ENCODE measurements around the gene FAM53B. TPM values are rescaled to one million over a fixed set of nuclear protein-coding genes. Genes with fewer than 3 reads are reported as not detected.
A peak's percentile ranks its signal among the peaks of the same experiment; 100 is the strongest.

Gene FAM53B
- total RNA-seq, 4 donors from 2014 or later: 60.8 to 84.8 (median 78.8) TPM

GRCh38 chr10:124678557-124679240 lies 65.5 kb downstream of the FAM53B start:
- TF ChIP-seq EP300 (IDR thresholded peaks at IDR 0.05) (no peak), POLR2A (IDR thresholded peaks at IDR 0.05) (no peak), CTCF (IDR thresholded peaks at IDR 0.05) (no peak)
- Histone ChIP-seq H3K4me1 (peaks cover 4 to 100% (median 82%) of the 10 kb centered on the region in 4 donors), H3K9me3 (no peaks in the 10 kb centered on the region), H3K27ac (peak overlapping the region; percentile 53 to 95 (median 88)), H3K27me3 (no peaks in the 10 kb centered on the region), H3K4me3 (no peak overlapping the region), H3K36me3 (peaks cover 0 to 20% (median 0%) of the 10 kb centered on the region in 3 donors)
- WGBS, 2 donors: 72 to 78% methylated on average over 12 of the region's 12 CpGs
- DNase-seq (ENCODE audit: low spot score in 2 of 2): no peak

- H3K27me3 ChIP-seq: no peaks in the 10 kb centered on the region
- no peak overlapping the region for H3K4me3 ChIP-seq
- H3K9me3 ChIP-seq: no peaks in the 10 kb centered on the region
- TF ChIP-seq CTCF (IDR thresholded peaks at IDR 0.05) (no peak), EP300 (IDR thresholded peaks at IDR 0.05) (peak in 1 of 2 donors; percentile 19)
- peaks cover 7 to 100% (median 84%) of the 10 kb centered on the region in 4 donors for H3K4me1 ChIP-seq
- peak overlapping the region; percentile 53 to 95 (median 88) for H3K27ac ChIP-seq
- DNase-seq (ENCODE audit: low spot score in 2 of 2): no peak
- WGBS, 2 donors: 31 to 41% methylated on average over 10 of the region's 10 CpGs
- peaks cover 0 to 20% (median 0%) of the 10 kb centered on the region in 3 donors for H3K36me3 ChIP-seq
Measured at GRCh38 chr10:124677749-124678556, 66.2 kb downstream of the FAM53B start.

- no peak overlapping the region for H3K4me3 ChIP-seq
- DNase-seq (ENCODE audit: low spot score in 2 of 2): no peak
- H3K4me1 ChIP-seq: peaks cover 7 to 100% (median 89%) of the 10 kb centered on the region in 4 donors
- no peaks in the 10 kb centered on the region for H3K9me3 ChIP-seq
- WGBS, 2 donors: 66% methylated on average over 10 of the region's 10 CpGs
- peak overlapping the region; percentile 53 to 95 (median 88) for H3K27ac ChIP-seq
- H3K27me3 ChIP-seq: no peaks in the 10 kb centered on the region
- peaks cover 0 to 20% (median 0%) of the 10 kb centered on the region in 3 donors for H3K36me3 ChIP-seq
- TF ChIP-seq POLR2A (IDR thresholded peaks at IDR 0.05) (no peak), EP300 (IDR thresholded peaks at IDR 0.05) (peak in 1 of 2 donors; percentile 15), CTCF (IDR thresholded peaks at IDR 0.05) (no peak)
Measured at GRCh38 chr10:124677293-124677699, 66.9 kb downstream of the FAM53B start.

GRCh38 chr10:124676416-124677062 lies 67.6 kb downstream of the FAM53B start:
- Histone ChIP-seq H3K27me3 (no peaks in the 10 kb centered on the region), H3K27ac (peak overlapping the region; percentile 53 to 95 (median 88)), H3K4me1 (peaks cover 7 to 100% (median 96%) of the 10 kb centered on the region in 4 donors), H3K9me3 (no peaks in the 10 kb centered on the region), H3K4me3 (no peak overlapping the region), H3K36me3 (peaks cover 0 to 15% (median 0%) of the 10 kb centered on the region in 3 donors)
- TF ChIP-seq CTCF (IDR thresholded peaks at IDR 0.05): no peak
- TF ChIP-seq EP300 (IDR thresholded peaks at IDR 0.05): peak in 1 of 2 donors; percentile 9
- TF ChIP-seq POLR2A (IDR thresholded peaks at IDR 0.05): no peak
- WGBS, 2 donors: 42 to 49% methylated on average over 11 to 15 of the region's 15 CpGs
- DNase-seq (ENCODE audit: low spot score in 2 of 2): no peak

Measured in tibial nerve (tissue), 4 donors.